CD14-positive monocyte (primary cell): ENCODE results near the gene NAT16. TPM values are rescaled to one million over a fixed set of nuclear protein-coding genes. Genes with fewer than 3 reads are reported as not detected.

Source experiments
- DNase-seq, 3 donors: peaks; one replicate each; pipeline ENCODE4 v3.0.0-alpha.2; 2011 to 2022
- H2AFZ ChIP-seq: 2 replicates; pipeline ENCODE4 v1.6.0; 2012; ENCODE audit warnings: mild to moderate bottlenecking, low read depth, low read length, inconsistent platforms; ENCODE audit not compliant: insufficient read depth, poor library complexity, severe bottlenecking
- H3K27ac ChIP-seq, 2 donors: 1 replicate in 1 of 2; 2 replicates in 1 of 2; pipeline ENCODE4 v1.5.1; 2012 to 2013; ENCODE audit warnings: low read length in 2 of 2, control low read depth in 1 of 2, inconsistent platforms in 1 of 2, low read depth in 1 of 2, mild to moderate bottlenecking in 1 of 2
- H3K27me3 ChIP-seq, 2 donors: one replicate each; pipeline versions ENCODE4 v1.6.0 to v1.6.1; 2011 to 2013; ENCODE audit warnings: low read length in 2 of 2; ENCODE audit not compliant: control insufficient read depth in 2 of 2, insufficient read depth in 2 of 2
- H3K36me3 ChIP-seq, 2 donors: replicated peaks in 1 of 2; 1 replicate in 1 of 2; 2 replicates in 1 of 2; pipeline versions ENCODE4 v1.5.1 to v1.6.1; 2012 to 2013; ENCODE audit warnings: low read length in 2 of 2, control low read depth in 1 of 2, inconsistent platforms in 1 of 2, mild to moderate bottlenecking in 1 of 2; ENCODE audit not compliant: insufficient read depth in 2 of 2, control insufficient read depth in 1 of 2
- H3K4me1 ChIP-seq, 2 donors: 1 replicate in 1 of 2; 2 replicates in 1 of 2; pipeline versions ENCODE4 v1.5.1 to v1.6.1; 2012 to 2013; ENCODE audit warnings: low read length in 2 of 2, control low read depth in 1 of 2, inconsistent platforms in 1 of 2, mild to moderate bottlenecking in 1 of 2, moderate library complexity in 1 of 2; ENCODE audit not compliant: insufficient read depth in 2 of 2, control insufficient read depth in 1 of 2
- H3K4me2 ChIP-seq: replicated peaks from 2 replicates; pipeline ENCODE3; 2012; ENCODE audit warnings: low read length, moderate library complexity, mild to moderate bottlenecking; ENCODE audit not compliant: poor library complexity, severe bottlenecking; ENCODE audit errors: extremely low read depth
- H3K4me3 ChIP-seq, 3 experiments: fragments of 200-600 bp in 1 of 3; sonication (generic) in 1 of 3; replicated peaks in 1 of 3; 1 replicate in 2 of 3; 2 replicates in 1 of 3; pipeline ENCODE4 v1.5.1; 2011 to 2013; ENCODE audit warnings: low read length in 3 of 3, mild to moderate bottlenecking in 3 of 3, control low read depth in 2 of 3, low read depth in 2 of 3, inconsistent platforms in 1 of 3, moderate library complexity in 1 of 3
- H3K79me2 ChIP-seq: 2 replicates; pipeline ENCODE4 v1.6.0; 2012; ENCODE audit warnings: mild to moderate bottlenecking, control low read depth, inconsistent platforms, low read length, moderate library complexity; ENCODE audit not compliant: insufficient read depth
- H3K9ac ChIP-seq: 2 replicates; pipeline ENCODE4 v1.6.0; 2017; ENCODE audit warnings: low read length, mild to moderate bottlenecking; ENCODE audit not compliant: insufficient read depth, poor library complexity, severe bottlenecking
- H3K9me3 ChIP-seq, 2 donors: replicated peaks in 1 of 2; 1 replicate in 1 of 2; 2 replicates in 1 of 2; pipeline versions ENCODE4 v1.5.1 to v1.6.1; 2012 to 2013; ENCODE audit warnings: low read length in 2 of 2, control low read depth in 1 of 2; ENCODE audit not compliant: control insufficient read depth in 1 of 2, insufficient read depth in 1 of 2
- H4K20me1 ChIP-seq: 2 replicates; pipeline ENCODE4 v1.6.0; 2012; ENCODE audit warnings: mild to moderate bottlenecking, low read length, control low read depth, moderate library complexity; ENCODE audit not compliant: insufficient read depth
- H3K27ac Mint-ChIP-seq, 7 donors: one replicate each; pipeline ENCODE4 v1.8.0; 2020; ENCODE audit warnings: mild to moderate bottlenecking in 7 of 7, mixed read lengths in 7 of 7, moderate library complexity in 6 of 7, inconsistent platforms in 2 of 7
- H3K27me3 Mint-ChIP-seq, 3 donors: one replicate each; pipeline ENCODE4 v1.8.0; 2021 to 2022; ENCODE audit warnings: low read depth in 3 of 3, mild to moderate bottlenecking in 3 of 3, mixed read lengths in 3 of 3, moderate library complexity in 3 of 3, inconsistent platforms in 1 of 3
- H3K36me3 Mint-ChIP-seq, 2 donors: one replicate each; pipeline ENCODE4 v1.8.0; 2020; ENCODE audit warnings: mixed read lengths in 2 of 2, inconsistent platforms in 1 of 2, mild to moderate bottlenecking in 1 of 2
- H3K4me1 Mint-ChIP-seq: one replicate; pipeline ENCODE4 v1.8.0; 2020; ENCODE audit warnings: mild to moderate bottlenecking, mixed read lengths
- H3K4me3 Mint-ChIP-seq, 2 donors: one replicate each; pipeline ENCODE4 v1.8.0; 2020; ENCODE audit warnings: mild to moderate bottlenecking in 2 of 2, mixed read lengths in 2 of 2, moderate library complexity in 1 of 2
- H3K9me3 Mint-ChIP-seq, 7 donors: one replicate each; pipeline ENCODE4 v1.8.0; 2020 to 2022; ENCODE audit warnings: mixed read lengths in 7 of 7, mild to moderate bottlenecking in 6 of 7, moderate library complexity in 6 of 7, inconsistent platforms in 2 of 7
- WGBS: methylation state at CpG from one replicate; pipeline ENCODE4 v1.1.5; 2013; ENCODE audit warnings: missing lambda C conversion rate; ENCODE audit not compliant: insufficient coverage; 5-methylcytosine and 5-hydroxymethylcytosine counted together
- intact Hi-C, 2 donors: fragments of 100-400 bp; cut with micrococcal nuclease; formaldehyde crosslinking; loops; one replicate each; pipeline versions ENCODE4 v1.15.0 to v1.15.1; 2023
- polyA plus RNA-seq, 3 donors: library from polyadenylated mRNA; depleted of rRNA in 1 of 3; unstranded in 2 of 3; stranded (reverse) in 1 of 3; fragments of 300-500 nt in 2 of 3; fragments of >200 nt in 1 of 3; fragmentation: Illumina TruSeq in 2 of 3; gene quantifications; 1 replicate in 2 of 3; 2 replicates in 1 of 3; pipeline ENCODE4 v1.2.3, GENCODE V29; 2012 to 2021
- TF ChIP-seq, protein P1 (sequence below): fragments of 200-600 bp; IDR thresholded peaks from one replicate; pipeline ENCODE4 v1.8.0; 2022; ENCODE audit warnings: antibody characterized with exemption, mild to moderate bottlenecking

Gene NAT16
- polyA plus RNA-seq, 3 donors = not detected

DNA sequence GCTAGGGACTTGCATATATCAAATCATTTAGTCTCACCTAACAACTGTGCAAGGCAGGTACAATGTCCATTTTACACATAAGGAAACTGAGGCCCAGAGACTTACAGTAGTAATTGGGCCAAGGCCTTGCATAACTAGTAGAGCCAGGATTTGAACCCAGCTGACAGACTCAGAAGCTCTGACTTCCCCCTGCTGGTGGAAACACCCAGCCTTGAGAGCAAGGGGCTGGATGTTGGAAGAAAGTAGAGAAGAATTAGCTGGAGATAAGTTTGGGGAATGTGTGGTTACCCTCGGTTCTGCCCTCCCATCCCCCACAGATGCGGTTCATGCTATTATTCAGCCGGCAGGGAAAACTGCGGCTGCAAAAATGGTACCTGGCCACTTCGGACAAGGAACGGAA is 23.8 kb downstream of the NAT16 start:
- no CpG with 5 or more reads among the region's 6 CpGs for WGBS
- peaks cover 9 to 17% of the 10 kb centered on the region in 2 donors for H3K36me3 ChIP-seq
- H3K4me2 ChIP-seq = no peak overlapping the region
- peaks cover 13 to 20% of the 10 kb centered on the region in 2 donors for H3K4me1 ChIP-seq
- no peaks in the 10 kb centered on the region for H4K20me1 ChIP-seq
- no peak overlapping the region for H3K4me3 Mint-ChIP-seq
- TF ChIP-seq, protein P1, sequence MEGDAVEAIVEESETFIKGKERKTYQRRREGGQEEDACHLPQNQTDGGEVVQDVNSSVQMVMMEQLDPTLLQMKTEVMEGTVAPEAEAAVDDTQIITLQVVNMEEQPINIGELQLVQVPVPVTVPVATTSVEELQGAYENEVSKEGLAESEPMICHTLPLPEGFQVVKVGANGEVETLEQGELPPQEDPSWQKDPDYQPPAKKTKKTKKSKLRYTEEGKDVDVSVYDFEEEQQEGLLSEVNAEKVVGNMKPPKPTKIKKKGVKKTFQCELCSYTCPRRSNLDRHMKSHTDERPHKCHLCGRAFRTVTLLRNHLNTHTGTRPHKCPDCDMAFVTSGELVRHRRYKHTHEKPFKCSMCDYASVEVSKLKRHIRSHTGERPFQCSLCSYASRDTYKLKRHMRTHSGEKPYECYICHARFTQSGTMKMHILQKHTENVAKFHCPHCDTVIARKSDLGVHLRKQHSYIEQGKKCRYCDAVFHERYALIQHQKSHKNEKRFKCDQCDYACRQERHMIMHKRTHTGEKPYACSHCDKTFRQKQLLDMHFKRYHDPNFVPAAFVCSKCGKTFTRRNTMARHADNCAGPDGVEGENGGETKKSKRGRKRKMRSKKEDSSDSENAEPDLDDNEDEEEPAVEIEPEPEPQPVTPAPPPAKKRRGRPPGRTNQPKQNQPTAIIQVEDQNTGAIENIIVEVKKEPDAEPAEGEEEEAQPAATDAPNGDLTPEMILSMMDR = no peak
- peaks cover 8 to 13% (median 9%) of the 10 kb centered on the region in 3 donors for H3K27me3 Mint-ChIP-seq
- peaks cover 0 to 5% (median 0%) of the 10 kb centered on the region in 7 donors for H3K9me3 Mint-ChIP-seq
- peaks cover 30 to 38% of the 10 kb centered on the region in 2 donors for H3K36me3 Mint-ChIP-seq
- DNase-seq = no peak
- H3K9me3 ChIP-seq = no peaks in the 10 kb centered on the region
- no peak overlapping the region for H3K4me3 ChIP-seq
- no peaks in the 10 kb centered on the region for H3K79me2 ChIP-seq
- intact Hi-C loops = no loop called here
- H3K4me1 Mint-ChIP-seq = peaks cover 13% of the 10 kb centered on the region
- no peak overlapping the region for H3K27ac ChIP-seq
- no peak overlapping the region for H2AFZ ChIP-seq
- no peak overlapping the region for H3K9ac ChIP-seq
- H3K27me3 ChIP-seq = peaks cover 0 to 2% of the 10 kb centered on the region in 2 donors
- H3K27ac Mint-ChIP-seq = no peak overlapping the region

DNA sequence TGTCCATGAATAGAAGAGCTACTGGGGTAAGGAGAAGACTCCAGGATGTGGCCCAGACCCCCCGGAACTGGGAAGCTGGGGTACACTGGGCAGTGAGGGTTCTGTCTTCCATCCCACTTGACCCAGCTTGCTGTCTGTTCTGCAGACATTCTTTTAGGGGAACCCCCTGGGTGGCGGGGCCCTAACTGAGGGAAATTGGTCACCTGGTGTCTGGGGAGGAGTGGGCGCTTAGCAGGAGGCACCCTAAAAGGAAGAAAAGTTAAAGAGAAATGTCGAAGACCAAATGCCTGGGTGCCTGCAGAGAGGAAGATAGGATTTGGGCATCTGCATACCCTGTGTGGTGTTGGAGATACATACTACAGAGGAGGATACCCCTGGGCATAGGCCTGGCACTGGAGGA is 24.8 kb downstream of the NAT16 start:
- peak overlapping the region; percentile 89 for H3K4me2 ChIP-seq
- DNase-seq = no peak
- intact Hi-C loops = no loop called here
- peaks cover 13 to 20% of the 10 kb centered on the region in 2 donors for H3K4me1 ChIP-seq
- peaks cover 7 to 16% of the 10 kb centered on the region in 2 donors for H3K36me3 ChIP-seq
- Mint-ChIP-seq H3K4me1 (peaks cover 13% of the 10 kb centered on the region), H3K36me3 (peaks cover 26 to 35% of the 10 kb centered on the region in 2 donors), H3K27me3 (peaks cover 6 to 14% (median 13%) of the 10 kb centered on the region in 3 donors), H3K4me3 (peak overlapping the region; percentile 74 to 81), H3K27ac (peak overlapping the region in 1 of 7 donors; percentile 60), H3K9me3 (peaks cover 0 to 5% (median 0%) of the 10 kb centered on the region in 7 donors)
- no peaks in the 10 kb centered on the region for H3K9me3 ChIP-seq
- peak overlapping the region; percentile 84 for H2AFZ ChIP-seq
- WGBS = 50% methylated on average over 1 of the region's 4 CpGs
- H3K27ac ChIP-seq = no peak overlapping the region
- no peaks in the 10 kb centered on the region for H3K27me3 ChIP-seq
- H4K20me1 ChIP-seq = no peaks in the 10 kb centered on the region
- no peaks in the 10 kb centered on the region for H3K79me2 ChIP-seq
- H3K4me3 ChIP-seq = peak overlapping the region in 1 of 3 experiments; percentile 84
- TF ChIP-seq, protein P1 = no peak
- H3K9ac ChIP-seq = no peak overlapping the region
